ENCODE data around the gene INF2. TPM values are rescaled to one million over a fixed set of nuclear protein-coding genes. Genes with fewer than 3 reads are reported as not detected.

INF2 gene
- total RNA-seq, 1 donor from 2014 or later = 249 TPM

DNA sequence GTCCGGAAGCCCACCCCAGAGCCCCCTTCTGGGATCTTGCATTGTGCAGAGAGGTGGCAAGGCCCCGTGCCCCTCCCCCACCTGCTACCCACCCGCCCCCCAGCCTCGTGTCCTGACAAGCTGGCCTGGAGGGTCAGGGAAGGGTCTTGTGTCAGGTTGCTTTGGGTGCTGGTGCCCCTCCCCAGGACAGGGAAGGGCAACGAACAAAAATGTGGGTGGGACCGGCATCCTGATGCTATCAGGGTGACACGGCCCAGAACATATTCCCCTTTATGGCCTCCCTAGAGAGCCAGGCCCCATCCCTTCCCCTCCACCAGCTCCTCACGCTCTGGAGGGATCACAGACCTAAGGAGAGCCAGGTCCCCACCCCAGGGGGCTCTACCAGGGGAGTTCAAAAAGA lies 46.1 kb upstream of the INF2 start:
- no peak for DNase-seq (ENCODE audit: low spot score in 2 of 2)
- Histone ChIP-seq H3K36me3 (no peaks in the 10 kb centered on the region), H3K27ac (no peak overlapping the region), H3K4me1 (no peaks in the 10 kb centered on the region), H3K4me3 (no peak overlapping the region), H3K27me3 (no peaks in the 10 kb centered on the region), H3K9me3 (no peaks in the 10 kb centered on the region)
- intact Hi-C loops (cut with DNase I) = no loop called here
- TF ChIP-seq, protein P1, sequence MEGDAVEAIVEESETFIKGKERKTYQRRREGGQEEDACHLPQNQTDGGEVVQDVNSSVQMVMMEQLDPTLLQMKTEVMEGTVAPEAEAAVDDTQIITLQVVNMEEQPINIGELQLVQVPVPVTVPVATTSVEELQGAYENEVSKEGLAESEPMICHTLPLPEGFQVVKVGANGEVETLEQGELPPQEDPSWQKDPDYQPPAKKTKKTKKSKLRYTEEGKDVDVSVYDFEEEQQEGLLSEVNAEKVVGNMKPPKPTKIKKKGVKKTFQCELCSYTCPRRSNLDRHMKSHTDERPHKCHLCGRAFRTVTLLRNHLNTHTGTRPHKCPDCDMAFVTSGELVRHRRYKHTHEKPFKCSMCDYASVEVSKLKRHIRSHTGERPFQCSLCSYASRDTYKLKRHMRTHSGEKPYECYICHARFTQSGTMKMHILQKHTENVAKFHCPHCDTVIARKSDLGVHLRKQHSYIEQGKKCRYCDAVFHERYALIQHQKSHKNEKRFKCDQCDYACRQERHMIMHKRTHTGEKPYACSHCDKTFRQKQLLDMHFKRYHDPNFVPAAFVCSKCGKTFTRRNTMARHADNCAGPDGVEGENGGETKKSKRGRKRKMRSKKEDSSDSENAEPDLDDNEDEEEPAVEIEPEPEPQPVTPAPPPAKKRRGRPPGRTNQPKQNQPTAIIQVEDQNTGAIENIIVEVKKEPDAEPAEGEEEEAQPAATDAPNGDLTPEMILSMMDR (IDR thresholded peaks at IDR 0.05) = no peak

DNA sequence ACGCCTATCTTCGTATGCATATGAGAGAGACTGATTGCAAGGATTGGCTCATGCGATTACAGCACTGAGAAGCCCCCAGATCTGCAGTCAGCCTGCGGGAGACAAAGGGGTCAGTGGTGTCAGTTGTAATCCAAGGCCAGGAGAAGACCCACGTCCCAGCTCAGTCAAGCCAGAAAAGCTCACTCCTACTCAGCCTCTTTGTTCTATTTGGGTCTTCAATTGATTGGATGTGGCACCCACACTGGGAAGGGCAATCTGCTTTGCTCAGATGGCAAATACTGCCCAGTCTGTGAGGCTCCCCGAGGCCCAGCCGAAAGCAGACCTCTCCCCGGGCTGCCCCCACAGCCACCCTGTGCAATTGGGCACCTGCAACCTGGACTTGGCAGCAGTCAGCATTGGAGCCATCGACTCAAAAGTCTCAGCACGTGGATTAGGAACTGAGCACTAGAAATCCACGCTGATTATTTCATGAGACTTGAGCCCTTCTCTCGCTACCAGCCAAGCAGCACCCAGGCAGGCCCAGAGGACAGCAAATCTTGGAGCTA lies 45.3 kb upstream of the INF2 start:
- DNase-seq (ENCODE audit: low spot score in 2 of 2) = no peak
- H3K36me3 ChIP-seq = no peaks in the 10 kb centered on the region
- H3K27ac ChIP-seq = no peak overlapping the region
- H3K4me3 ChIP-seq = no peak overlapping the region
- H3K9me3 ChIP-seq = no peaks in the 10 kb centered on the region
- no peaks in the 10 kb centered on the region for H3K27me3 ChIP-seq
- H3K4me1 ChIP-seq = no peaks in the 10 kb centered on the region
- intact Hi-C loops (cut with DNase I) = no loop called here
- TF ChIP-seq, protein P1 (IDR thresholded peaks at IDR 0.05) = no peak

DNA sequence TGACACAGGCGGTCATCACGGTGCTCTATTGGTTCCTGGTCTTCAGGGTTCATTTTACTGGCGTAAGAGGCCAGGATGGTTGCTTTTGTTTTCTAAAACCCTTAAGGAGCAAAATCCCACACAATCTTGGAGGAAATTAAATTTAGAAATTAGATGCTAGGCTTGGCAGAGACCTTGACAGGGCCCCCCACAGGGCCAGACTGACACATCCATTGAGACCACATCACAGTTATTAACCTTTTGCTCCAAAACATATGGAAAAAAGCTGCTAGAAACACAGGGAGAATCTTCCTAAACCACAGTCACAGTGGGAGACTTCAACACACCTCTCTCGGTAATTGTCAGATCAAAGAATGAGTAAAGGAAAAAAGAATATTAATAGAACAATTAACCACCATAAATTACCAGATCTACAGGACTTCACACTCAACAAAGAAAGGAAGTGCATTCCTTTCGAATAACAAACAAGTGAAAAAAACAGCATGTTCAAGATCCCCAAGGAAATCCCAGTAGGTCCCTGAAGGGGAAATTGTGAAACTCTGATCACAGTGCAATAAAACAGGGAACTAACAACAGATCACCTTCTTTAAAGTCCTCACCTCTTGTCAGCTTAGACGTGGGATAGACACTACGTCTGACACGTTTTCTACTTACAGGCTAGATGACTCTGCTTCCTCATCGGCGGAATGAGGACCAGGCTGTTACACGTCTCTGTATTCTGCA lies 44.6 kb upstream of the INF2 start:
- no peaks in the 10 kb centered on the region for H3K9me3 ChIP-seq
- no peaks in the 10 kb centered on the region for H3K4me1 ChIP-seq
- DNase-seq (ENCODE audit: low spot score in 2 of 2) = no peak
- H3K27ac ChIP-seq = no peak overlapping the region
- no peaks in the 10 kb centered on the region for H3K27me3 ChIP-seq
- H3K36me3 ChIP-seq = no peaks in the 10 kb centered on the region
- H3K4me3 ChIP-seq = no peak overlapping the region
- intact Hi-C loops (cut with DNase I) = no loop called here
- TF ChIP-seq, protein P1 (IDR thresholded peaks at IDR 0.05) = no peak

DNA sequence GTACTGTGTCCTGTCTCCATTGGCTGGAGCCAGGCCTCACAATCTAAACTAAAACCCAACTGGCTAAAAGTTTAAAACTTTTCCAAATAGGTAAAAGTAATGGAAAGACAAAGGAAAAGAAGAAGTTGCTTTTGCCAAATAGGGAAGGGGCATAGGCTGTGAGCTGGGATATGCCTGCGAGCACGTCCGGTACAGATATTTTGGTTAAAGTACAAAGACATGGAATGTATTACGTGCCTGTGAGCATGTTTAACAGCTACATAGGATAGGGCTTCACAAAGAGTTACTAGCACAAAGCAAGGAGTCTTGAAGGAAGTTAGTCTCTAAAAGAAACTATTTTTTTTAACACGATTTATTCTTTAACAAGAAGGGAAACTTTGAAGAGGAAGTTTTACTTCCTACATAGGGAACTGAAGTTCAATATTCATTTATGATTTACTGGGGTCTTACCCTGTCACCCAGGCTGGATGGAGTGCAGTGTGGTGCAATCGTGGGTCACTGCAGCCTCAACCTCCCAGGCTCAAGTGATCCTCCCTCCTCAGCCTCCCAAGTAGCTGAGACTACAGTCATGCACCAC lies 41.9 kb upstream of the INF2 start:
- TF ChIP-seq, protein P1 (IDR thresholded peaks at IDR 0.05) = no peak

DNA sequence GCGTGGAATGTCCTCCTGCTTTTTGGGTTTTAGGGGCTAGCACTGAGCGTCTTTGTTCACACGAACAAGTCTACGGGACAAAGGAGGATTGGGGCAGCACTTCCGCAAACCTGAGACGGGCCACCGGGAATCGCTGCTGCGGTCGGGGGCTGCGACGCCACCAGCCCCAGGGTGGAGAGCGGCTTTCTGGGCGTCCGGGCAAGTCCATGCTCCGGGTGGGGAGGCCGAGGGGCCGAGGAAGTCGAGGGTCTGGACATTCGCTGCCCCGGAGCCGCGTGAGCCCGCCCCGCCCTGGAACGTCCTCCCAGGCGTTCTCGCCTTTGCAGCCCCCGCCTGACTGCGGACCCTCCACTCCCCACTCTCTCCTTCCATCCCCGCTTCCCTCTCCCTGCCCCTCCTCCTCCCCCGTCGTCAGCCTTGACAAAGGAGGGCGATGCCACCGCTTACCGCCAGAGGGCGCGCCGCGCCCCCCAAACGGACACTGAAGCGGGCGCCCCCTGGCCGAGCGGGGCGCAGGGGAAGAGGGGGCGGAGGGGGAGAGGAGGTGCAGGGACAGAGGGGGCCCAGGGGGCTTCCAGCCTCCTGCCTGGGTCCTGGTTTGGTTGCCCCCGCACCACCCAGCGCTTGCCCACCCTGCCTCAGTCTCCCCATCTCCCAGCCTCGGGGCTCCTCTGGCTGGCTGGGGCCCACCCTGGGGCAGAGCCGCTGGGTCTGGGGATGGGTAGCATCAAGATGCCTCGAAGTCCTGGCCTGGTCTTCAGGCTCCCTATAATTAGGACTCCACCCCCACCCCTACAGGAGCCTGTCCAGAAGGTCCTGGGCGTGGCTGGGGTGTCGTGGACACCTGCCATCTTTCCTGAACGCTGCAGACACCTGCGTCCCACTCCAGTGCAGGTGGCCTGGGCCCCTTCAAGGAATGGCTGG lies 39.1 kb upstream of the INF2 start:
- TF ChIP-seq, protein P1 (IDR thresholded peaks at IDR 0.05) = peak; percentile 86 to 99 (median 98)
- intact Hi-C loops (cut with DNase I) = loop anchor here (1.0 to 2.0 kb wide), 2 partner anchors 30 to 58 kb away; no protein-coding TSS in a partner anchor
- Histone ChIP-seq H3K4me3 (peak overlapping the region; percentile 51 to 64), H3K9me3 (no peaks in the 10 kb centered on the region), H3K27me3 (no peaks in the 10 kb centered on the region), H3K4me1 (peaks cover 1 to 4% of the 10 kb centered on the region in 2 donors), H3K27ac (no peak overlapping the region), H3K36me3 (no peaks in the 10 kb centered on the region)
- DNase-seq (ENCODE audit: low spot score in 2 of 2) = peak in 1 of 2 donors; percentile 79

More for the DNA sequence above, 41.9 kb upstream of the INF2 start:
- no peaks in the 10 kb centered on the region for H3K36me3 ChIP-seq
- no peaks in the 10 kb centered on the region for H3K27me3 ChIP-seq
- H3K4me1 ChIP-seq = peaks cover 0 to 4% of the 10 kb centered on the region in 2 donors
- H3K27ac ChIP-seq = no peak overlapping the region
- H3K4me3 ChIP-seq = no peak overlapping the region
- intact Hi-C loops (cut with DNase I) = no loop called here
- no peak for DNase-seq (ENCODE audit: low spot score in 2 of 2)
- H3K9me3 ChIP-seq = no peaks in the 10 kb centered on the region
